Measurements from ENCODE around the gene BCL2L15.

Gene BCL2L15

DNA sequence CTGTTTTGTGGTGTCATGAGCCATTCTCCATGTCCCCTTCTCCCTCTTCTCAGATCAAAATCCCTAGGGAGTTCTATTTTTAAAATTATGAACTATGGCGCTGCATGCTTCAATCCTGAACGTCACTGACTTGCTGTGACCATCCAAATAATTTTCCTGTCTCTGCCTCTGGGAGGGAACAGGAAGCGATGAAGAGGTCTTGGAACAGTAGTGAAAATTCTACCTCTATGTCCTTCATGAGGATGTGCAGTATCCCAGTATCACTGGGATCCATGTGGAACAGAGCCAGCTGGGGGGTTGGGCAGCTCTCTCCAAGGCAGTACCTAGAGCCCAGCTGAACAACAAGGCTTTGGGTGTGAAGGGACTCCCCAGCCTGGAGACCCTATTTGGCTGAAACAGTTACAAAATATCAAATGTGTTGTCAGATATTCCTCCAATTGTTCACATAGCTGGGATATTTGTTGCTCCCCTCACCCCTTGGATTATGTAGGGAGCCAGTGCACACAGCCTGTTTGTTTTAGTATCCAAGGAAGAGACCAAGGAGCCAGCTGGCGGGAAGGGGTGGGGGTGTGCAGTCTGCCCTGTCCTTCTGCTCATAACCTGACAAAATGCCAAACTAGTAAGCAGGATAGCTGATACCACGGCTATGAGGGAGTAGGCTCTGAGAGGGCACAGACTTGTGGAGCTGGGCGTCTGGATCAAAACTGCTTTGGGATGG is 25.4 kb upstream of the BCL2L15 start:
- no peak for DNase-seq (ENCODE audit: low read depth, low spot score)
- H3K27ac ChIP-seq = no peak overlapping the region

DNA sequence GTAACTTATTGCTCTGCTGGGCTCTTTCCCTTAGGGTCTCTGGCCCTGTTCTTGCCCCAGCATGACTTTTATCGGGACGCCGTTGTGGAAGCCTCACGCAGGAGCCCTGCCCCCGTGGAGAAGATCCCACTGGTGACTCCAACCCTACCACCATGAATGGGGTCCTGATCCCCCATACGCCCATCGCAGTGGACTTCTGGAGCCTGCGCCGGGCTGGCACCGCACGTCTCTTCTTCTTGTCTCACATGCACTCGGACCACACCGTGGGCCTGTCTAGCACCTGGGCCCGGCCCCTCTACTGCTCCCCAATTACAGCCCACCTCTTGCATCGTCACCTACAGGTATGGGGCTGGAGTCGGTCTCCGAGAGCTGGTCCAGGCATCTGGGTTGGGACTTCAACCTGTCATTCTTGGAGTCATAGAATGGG is 18.1 kb upstream of the BCL2L15 start:
- no peak for DNase-seq (ENCODE audit: low read depth, low spot score)
- peak overlapping the region; percentile 84 for H3K27ac ChIP-seq

DNA sequence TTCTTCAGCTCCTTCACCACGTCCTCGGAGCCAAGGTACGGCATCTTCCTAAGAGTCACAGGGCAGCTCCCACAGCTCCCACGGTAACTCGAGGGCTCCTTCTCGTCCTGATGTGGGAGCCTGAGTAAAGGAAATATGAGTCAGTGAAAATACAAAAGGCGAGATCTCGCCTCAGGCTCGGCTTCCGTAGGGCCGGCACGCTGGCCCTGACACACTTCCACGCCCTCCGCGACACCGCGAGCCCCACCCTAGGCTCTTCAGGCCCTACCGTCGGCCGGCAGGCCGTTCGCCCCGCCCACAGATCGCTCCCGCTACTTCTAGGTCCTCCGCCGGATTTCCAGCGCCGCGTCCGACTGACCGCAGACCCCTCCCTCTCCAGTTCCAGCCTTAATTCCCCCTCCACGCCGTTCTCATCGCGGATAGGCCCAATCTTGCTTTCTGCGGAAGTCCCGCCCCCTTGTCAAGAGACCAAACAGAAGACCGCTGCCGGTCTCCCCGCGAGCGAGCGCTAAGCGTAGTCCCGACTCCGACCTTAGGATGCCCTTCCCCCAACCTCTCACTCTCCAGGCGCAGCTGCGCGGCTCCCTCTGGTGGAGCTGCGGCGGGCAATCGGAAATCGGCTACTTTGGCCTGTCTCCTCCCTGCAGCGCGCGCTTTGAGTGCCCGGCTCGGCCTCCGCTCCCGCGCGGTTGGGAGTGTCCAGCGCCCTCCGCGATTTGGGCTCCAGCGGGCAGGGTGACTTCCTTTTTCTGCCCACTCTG is 17.5 kb upstream of the BCL2L15 start, which contains the start of the genes AP4B1 and DCLRE1B:
Gene AP4B1 (minus strand): TSS at position 126 of the 761 bp plus-strand sequence. CDS start 82 bp downstream, at position 44.
Gene DCLRE1B (plus strand): TSS at position 653 of the 761 bp plus-strand sequence. CDS start 261 bp downstream, outside the sequence.
- H3K27ac ChIP-seq = peak within 1 kb of the TSS; percentile 84
- peak; percentile 98 for DNase-seq (ENCODE audit: low read depth, low spot score)

DNA sequence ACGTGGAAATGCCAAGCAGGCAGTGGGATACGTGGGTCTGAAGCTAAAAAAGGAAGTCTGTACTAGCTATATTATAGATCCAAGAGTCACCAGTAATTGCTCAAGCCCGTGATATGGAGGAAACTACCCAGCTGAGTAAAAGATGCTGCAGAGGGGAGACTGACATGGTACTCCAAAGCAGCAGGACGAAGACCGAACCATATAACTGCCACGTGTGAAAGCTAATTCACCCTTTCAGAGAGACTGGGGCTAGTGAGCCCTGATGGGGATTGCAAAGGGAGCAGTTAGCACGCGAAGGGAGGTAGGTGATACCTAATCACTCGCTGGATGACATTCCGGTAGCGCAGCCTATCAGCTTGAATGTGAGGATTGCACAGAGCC is 16.9 kb upstream of the BCL2L15 start:
- H3K27ac ChIP-seq = peak overlapping the region; percentile 84
- DNase-seq (ENCODE audit: low read depth, low spot score) = peak; percentile 31

- peak overlapping the region; percentile 84 for H3K27ac ChIP-seq
- DNase-seq (ENCODE audit: low read depth, low spot score) = no peak
Measured at GRCh38 chr1:113903501-113904292, 16.3 kb upstream of the BCL2L15 start.

- DNase-seq (ENCODE audit: low read depth, low spot score) = no peak
- no peak overlapping the region for H3K27ac ChIP-seq
Measured at GRCh38 chr1:113901191-113901590, 13.8 kb upstream of the BCL2L15 start.

DNA sequence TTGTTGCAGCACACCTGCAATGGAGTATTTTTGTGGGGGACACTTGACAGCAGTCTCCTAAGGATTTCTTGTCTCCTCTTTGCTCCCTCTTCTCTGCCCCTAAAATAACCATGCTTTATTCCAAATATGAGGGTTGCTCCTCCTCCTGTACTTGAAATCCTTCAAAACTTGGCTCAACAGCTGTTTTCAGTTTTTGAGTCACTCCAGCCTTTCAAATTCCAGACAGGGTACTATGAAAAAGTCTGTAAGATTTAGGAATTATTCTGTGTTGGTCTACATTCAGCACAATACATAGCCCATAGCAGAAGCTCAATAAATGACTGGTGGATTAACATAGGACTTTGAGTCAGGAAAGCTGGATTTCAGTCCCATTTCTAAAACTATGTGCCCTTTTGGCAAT is 11.7 kb upstream of the BCL2L15 start:
- no peak overlapping the region for H3K27ac ChIP-seq
- no peak for DNase-seq (ENCODE audit: low read depth, low spot score)

DNA sequence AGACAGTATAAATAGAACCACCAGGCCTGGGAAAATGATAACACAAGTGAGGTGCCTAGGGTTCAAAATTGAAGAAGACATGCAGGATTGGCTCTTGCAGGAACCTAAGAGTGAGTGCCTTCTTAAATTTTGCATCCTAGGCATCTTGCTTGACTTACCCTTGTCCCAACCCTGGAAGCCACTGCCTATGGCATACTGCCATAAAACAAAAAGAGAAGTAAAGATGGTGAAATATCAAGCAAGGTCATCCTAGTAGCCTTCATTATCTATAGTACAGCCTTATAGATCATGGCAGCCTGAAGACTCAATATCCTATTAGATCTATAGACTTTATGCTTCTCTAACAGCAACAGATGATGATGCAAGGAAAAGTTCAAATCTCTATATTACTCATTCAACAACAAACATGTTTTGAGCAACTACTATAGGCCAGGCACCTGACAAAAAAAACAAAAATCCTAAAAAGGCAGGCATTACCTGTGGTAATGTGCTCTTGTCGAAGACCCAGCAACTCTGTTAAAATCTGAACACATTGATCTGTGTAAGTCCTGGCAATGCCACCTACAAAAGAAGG is 10.9 kb upstream of the BCL2L15 start:
- no peak overlapping the region for H3K27ac ChIP-seq
- no peak for DNase-seq (ENCODE audit: low read depth, low spot score)

DNA sequence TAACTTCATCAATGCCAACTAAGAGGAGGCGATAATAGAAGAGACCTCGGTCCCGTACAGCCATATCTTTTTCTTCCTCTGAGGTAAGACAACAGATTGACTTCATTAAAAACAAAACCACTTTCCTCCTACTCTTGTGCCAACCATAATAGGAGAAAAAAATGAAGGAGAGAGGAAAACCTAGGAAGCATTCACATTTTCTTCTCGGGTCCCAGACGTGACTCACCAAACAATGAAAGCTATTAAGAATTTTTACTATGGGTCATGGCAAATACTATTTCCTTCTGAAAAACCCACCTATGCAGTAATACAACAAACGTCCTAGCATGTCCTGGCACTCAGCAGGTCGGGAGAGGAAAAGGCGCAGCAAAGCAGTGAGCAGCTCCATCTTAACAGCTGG is 8.6 kb upstream of the BCL2L15 start:
- no peak for DNase-seq (ENCODE audit: low read depth, low spot score)

DNA sequence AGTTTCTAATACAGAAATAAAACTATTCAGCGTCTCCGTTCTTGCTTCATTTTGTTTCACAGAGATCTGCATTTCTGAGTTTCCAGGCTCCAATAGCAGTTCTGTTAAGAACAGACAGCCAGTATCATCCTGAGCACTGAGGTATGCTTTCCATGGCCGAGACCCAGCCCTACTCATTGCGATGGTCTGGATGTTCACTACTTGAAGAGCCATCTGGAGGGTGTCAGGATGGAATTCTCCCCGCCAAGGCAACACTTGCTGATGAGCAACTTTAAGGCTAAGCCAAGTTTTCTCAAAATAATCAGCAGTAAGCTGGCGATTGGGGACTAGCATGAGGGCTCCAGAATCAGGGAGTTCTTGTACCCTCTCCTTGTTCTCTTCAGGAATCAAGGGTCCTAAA is 7.7 kb upstream of the BCL2L15 start:
- H3K27ac ChIP-seq = no peak overlapping the region
- no peak for DNase-seq (ENCODE audit: low read depth, low spot score)

More for the DNA sequence above, 8.6 kb upstream of the BCL2L15 start:
- no peak overlapping the region for H3K27ac ChIP-seq

- H3K27ac ChIP-seq = no peak overlapping the region
- no peak for DNase-seq (ENCODE audit: low read depth, low spot score)
Measured at GRCh38 chr1:113893267-113893666, 5.9 kb upstream of the BCL2L15 start.

DNA sequence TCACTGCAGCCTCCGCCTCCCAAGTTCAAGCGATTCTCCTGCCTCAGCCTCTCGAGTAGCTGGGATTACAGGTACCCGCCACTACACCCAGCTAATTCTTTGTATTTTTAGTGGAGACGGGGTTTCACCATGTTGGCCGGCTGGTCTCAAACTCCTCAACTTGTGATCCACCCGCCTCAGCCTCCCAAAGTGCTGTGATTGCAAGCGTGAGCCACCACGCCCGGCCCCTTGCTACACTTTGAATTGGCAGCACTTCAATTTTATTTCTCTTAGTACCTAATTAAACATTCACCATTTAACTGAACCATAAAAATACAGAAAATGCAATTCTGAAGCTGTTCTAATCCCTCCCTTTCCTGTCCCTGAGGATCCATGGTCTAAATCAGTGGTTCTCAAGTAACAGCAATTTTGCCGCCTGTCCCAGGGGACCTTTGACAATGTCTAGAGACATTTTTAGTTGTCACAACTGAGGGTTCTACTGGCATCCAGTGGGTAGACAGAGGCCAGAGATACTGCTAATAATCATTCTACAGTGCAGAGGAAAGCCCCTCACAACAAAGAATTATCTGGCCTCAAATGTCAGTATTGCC is 4.3 kb upstream of the BCL2L15 start:
- DNase-seq (ENCODE audit: low read depth, low spot score) = no peak
- no peak overlapping the region for H3K27ac ChIP-seq

- no peak overlapping the region for H3K27ac ChIP-seq
- no peak for DNase-seq (ENCODE audit: low read depth, low spot score)
Measured at GRCh38 chr1:113890816-113891215, 3.4 kb upstream of the BCL2L15 start.

GRCh38 chr1:113886417-113887401 is 672 bp downstream of the BCL2L15 start:
- no peak for DNase-seq (ENCODE audit: low read depth, low spot score)
- peak overlapping the region; percentile 5 for H3K27ac ChIP-seq

DNA sequence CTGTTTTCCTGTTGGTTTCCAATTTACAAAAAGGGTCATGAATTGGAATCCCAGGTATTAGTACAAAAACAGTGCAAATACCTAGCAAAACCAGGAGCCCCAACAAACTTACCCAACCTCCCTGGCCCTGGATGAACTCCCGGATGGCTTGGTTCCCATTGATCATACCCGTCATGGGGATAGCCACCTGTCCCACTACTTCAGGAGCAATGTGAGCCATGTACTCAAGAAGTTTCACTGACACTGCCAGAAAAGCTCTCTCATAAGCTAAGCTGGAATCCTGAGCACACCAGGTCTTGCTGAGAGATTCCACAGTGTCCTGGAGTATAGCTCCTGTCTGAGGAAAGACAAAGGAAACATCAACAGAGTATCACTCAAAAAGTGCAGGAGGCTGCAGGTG is 5.7 kb downstream of the BCL2L15 start:
- no peak overlapping the region for H3K27ac ChIP-seq
- no peak for DNase-seq (ENCODE audit: low read depth, low spot score)

DNA sequence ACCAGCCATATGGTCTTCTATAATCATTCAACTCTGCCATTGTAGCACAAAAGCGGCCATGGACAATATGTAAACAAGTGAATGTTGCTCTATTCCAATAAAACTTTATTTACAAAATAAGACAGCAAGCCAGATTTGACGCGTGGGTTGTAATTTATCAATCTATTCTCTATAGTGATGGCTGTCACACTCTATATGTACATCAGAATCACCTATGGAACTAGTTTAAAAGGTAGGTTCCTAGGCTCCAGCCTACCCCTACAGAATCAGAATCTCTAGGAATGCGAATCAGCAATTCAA is 7.7 kb downstream of the BCL2L15 start:
- no peak for DNase-seq (ENCODE audit: low read depth, low spot score)
- no peak overlapping the region for H3K27ac ChIP-seq

DNA sequence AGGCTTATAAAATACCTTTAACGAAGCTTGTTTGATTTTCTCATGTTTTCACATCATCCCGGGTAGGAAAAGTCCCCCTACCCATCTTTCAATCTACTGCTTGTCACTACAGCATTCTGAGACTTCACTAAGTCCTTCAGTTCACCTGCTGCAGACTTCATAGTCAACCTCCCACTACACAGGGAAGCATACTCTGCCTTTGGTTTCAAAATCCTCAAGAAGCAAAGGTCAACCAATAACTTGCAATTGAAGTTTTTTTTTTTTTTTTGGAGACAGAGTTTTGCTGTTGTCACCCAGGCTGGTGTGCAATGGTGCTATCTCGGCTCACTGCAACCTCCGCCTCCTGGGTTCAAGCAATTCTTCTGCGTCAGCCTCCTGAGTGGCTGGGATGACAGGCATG is 11.2 kb downstream of the BCL2L15 start:
- no peak overlapping the region for H3K27ac ChIP-seq

DNA sequence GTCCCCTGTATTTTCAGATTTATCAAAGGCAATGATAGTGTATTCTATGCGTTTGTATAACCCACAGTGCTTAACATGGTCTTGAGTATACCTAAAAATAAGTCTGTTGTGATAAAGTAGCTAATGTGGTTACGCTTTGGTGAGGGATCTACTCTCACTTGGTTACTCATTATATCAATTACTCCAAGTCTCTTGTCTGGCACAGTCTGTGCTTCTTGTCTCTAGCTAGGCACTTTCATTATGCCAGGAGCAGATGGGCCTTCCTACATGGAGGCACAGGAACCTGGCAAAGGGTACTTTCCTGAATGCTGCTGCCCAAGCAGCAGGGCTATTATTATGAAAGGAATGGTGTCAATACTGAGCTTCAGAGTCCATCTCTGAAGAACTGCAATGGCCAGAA is 11.7 kb downstream of the BCL2L15 start:
- no peak overlapping the region for H3K27ac ChIP-seq
- no peak for DNase-seq (ENCODE audit: low read depth, low spot score)

More for the DNA sequence above, 11.2 kb downstream of the BCL2L15 start:
- DNase-seq (ENCODE audit: low read depth, low spot score) = no peak
